ENCODE data around the gene SLCO2A1.

DNA sequence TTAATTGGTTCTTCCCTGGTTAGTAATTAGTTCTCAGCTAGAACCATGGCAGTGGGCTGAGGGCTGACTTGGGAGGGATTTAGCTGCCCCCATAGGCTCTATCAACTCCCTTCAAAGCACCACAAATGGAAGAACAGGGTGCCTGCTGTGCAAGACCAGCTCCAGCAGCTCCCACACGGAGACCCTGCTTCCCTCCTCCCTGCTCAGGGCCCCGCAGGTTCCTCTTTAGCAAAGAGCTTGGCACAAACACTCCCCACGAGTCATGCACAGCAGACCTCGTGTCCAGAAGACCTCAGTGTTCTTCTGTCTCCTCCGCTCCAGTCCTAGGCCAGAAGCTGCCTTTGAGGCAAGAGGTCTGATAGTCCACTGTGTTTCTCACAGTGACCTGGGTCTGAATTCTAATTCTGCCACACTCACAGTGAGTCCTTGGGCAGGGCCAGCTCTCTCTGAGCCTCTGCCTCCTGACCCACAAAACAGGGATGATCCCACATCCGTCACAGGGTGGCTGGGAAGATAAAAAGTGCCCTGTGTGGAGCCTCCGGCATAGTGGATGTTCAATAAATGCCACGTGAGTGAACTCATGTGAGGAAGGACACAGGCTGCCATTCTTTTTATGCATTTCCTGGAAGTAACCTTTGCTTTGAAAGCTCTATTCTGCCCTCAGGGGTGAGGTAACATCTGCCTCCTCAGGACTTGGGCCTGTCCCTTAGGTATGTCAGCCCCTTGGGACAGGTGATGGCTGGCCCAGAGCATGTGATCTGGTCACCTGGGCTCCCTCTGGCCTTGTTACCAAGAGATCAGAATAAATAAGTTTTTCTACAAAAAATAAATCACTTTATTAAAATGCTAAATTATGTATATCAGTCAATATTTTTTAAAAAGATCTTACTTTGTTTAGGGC lies 141.7 kb downstream of the SLCO2A1 start:
- TF ChIP-seq POLR2A (IDR thresholded peaks at IDR 0.05) (no peak), CTCF (IDR thresholded peaks at IDR 0.05) (no peak)

Data from body of pancreas (tissue), 4 donors.